Renal cortex interstitium (tissue), 11 donors: ENCODE results near the gene SHLD1. TPM values are rescaled to one million over a fixed set of nuclear protein-coding genes. Genes with fewer than 3 reads are reported as not detected.
"Not testable (repeated sequence)": the region's sequence is repeated elsewhere in the genome, so short reads cannot be mapped to it uniquely, and the experiment has no call there.

Experiments used
- DNase-seq, 11 donors: peaks; one replicate each; pipeline ENCODE4 v3.0.0-alpha.2; 2013; ENCODE audit warnings: low read depth in 9 of 11, low spot score in 4 of 11; ENCODE audit errors: extremely low read depth in 1 of 11
- polyA plus RNA-seq, 3 donors: library from polyadenylated mRNA; unstranded; fragments of 120-200 nt; gene quantifications; one replicate each; pipeline ENCODE4 v1.2.1, GENCODE V29; 2013; ENCODE audit not compliant: insufficient read length in 3 of 3

SHLD1 gene
- polyA plus RNA-seq, 3 donors: 9.0 to 10.0 (median 9.4) TPM

GRCh38 chr20:5727018-5727515 lies 23.1 kb upstream of the SHLD1 start:
- no peak for DNase-seq

GRCh38 chr20:5729348-5729747 lies 20.9 kb upstream of the SHLD1 start:
- DNase-seq: no peak

- no peak for DNase-seq
Measured at GRCh38 chr20:5730131-5730530, 20.1 kb upstream of the SHLD1 start.

DNA sequence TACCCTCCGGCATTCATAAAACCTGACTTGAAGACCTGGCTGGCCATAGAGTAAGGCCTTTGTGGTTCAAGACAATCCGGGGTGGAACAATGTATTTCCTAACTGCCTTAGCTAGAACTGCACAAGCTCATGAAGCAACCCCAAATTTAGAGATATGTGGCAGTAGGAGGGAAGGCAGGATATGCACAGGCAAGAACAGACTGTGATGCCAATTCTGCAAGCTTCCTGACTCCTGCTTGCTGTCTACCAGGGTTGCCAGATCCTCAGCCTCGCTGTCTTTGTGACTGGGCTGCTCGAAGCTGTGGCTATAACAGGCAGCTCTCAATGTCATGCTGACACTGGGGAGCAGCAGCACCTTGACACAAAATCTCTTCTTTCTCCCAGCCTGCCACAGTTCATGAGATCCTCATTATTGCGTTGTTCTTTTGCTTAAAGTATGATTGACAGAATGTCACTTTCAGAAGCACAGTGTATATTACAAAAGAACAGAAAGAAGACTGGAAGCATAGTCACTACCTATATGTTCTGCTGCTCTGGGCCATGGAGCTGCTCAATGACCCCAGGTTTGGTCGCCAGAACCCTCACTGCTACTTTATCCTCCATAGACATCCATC lies 18.3 kb upstream of the SHLD1 start:
- DNase-seq: no peak

DNA sequence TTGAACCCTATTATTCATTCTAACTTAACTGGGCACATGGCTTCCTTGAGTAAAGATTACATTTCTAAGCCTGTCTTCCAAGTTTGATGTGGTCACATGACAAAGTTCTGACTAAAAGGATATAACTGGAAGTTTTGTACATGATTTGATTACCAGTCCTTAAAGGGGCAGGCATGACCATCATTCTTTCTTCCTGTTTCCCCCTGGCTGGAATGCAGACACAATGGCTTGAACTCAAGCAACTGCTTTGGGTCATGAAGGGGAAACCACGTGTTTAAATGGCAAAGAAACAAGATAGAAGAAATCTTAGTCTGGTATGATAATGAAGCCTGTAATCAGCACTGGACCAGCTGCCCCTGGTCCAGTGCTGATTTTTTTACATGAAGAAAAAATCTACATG lies 15.6 kb upstream of the SHLD1 start:
- no peak for DNase-seq

GRCh38 chr20:5735845-5736510 lies 14.2 kb upstream of the SHLD1 start:
- peak; percentile 32 to 71 (median 51) for DNase-seq

- DNase-seq: no peak
Measured at GRCh38 chr20:5737619-5737953, 12.6 kb upstream of the SHLD1 start.

- DNase-seq: no peak
Measured at GRCh38 chr20:5737966-5738365, 12.2 kb upstream of the SHLD1 start.

DNA sequence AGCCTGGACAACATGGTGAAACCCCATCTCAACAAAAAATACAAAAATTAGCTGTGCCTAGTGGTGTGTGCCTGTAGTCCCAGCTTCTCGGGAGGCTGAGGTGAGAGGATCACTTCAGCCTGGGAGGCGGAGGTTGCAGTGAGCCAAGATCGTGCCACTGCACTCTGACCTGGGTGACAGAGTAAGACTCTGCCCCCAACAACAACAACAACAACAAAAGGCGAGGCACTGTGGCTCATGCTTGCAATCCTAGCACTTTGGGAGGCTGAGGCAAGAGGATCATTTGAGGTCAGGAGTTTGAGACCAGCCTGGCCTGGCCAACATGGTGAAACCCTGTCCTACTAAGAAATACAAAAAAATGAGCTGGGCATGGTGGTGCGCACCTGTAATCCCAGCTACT lies 9.6 kb upstream of the SHLD1 start:
- not testable (repeated sequence) for DNase-seq

- DNase-seq: no peak
Measured at GRCh38 chr20:5741089-5741488, 9.1 kb upstream of the SHLD1 start.

DNA sequence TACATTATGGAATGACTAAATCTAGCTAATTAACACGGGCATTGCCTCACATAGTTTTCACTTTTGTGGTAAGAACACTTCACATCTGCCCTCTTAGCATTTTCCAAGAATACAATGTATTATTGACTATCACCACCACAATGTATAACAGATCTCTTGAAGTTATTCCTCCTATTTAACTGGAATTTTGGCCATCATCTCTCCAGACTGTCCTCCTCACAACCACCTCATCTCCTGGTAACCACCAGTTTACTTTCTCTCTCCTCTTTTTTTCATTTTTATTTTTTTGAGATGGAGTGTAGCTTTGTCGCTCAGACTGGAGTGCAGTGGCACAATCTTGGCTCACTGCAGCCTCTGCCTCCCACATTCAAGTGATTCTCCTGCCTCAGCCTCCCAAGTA lies 8.2 kb upstream of the SHLD1 start:
- DNase-seq: no peak

DNA sequence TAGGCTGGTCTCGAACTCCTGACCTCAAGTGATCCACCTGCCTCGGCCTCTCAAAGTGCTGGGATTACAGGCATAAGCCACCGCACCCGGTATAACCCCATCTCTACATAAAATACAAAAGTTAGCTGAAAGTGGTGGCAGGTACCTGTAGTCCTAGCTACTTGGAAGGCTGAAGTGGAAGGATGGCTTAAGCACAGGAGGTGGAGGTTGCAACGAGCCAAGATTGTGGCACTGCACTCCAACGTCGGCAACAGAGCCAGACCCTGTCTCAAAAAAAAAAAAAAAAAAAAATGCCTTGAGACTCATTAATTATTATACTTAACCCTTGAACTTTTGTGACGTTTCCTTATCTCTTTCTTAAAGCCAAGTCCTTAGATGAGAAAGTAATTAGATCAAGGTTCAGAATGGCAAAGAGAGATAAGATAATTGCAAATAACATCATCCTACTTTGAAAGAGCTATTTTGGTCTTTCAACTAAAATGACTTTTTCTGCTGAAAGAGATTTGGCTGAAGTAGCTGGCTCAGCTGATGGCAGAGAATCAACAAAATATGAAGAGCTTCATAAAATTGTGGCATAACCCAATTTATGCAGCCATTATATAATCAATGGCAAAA lies 4.7 kb upstream of the SHLD1 start:
- no peak for DNase-seq

DNA sequence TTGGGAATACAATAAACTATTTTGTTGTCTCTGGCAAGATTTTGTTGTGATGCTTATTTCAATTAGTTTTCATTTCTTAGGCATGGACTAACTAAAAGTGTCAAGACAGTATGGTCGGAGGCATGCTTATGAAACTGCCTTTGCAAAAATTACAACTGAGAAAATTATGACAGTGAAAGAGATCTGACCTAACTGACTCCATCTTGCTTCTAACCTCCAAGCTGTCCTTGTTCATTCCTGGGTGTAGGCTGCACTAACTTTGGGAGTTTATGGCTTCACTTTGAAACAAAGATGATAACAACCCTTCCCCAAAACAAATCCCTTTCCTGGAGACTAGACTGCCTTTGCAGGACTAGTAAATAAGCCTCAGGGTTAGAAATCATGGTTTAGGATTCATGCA lies 4.1 kb upstream of the SHLD1 start:
- no peak for DNase-seq

DNA sequence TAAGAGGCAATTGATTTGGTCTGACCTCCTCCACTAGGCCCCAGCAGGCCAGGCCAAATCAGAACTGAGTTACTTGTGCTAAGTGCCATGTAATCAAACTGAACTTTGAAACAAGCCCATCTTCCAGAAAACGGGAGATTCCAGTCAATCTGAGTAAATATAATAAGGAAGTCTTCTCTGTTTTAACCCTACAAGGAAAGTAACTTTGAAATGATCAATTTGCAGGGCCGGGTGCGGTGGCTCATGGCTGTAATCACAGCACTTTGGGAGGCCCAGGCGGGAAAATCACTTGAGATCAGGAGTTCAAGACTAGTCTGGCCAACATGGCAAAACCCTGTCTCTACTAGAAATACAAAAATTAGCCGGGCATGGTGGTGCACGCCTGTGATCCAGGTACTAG lies 2.0 kb upstream of the SHLD1 start:
- DNase-seq: no peak

- DNase-seq: not testable (repeated sequence)
Measured at GRCh38 chr20:5749512-5749951, 669 bp upstream of the SHLD1 start.

GRCh38 chr20:5751856-5752255 lies 1.7 kb downstream of the SHLD1 start:
- DNase-seq: no peak

DNA sequence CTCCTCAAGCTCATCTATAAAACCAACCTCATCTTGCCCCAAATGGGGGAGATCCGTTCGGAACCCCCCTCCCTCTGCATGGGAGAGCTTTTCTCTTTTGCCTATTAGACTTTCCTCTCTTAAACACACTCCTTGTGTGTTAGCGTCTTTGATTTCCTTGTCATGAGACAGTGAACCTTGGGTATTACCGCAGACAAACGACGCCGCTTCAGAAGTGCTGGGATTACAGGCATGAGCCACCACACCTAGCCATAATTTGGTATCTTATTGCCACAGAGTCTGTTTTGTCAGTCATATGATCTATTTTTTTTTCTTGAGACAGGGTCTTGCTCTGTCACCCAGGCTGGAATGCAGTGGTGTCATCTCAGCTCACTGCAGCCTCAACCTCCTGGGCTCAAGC lies 3.6 kb downstream of the SHLD1 start:
- DNase-seq: no peak

- no peak for DNase-seq
Measured at GRCh38 chr20:5757949-5758348, 7.7 kb downstream of the SHLD1 start.

DNA sequence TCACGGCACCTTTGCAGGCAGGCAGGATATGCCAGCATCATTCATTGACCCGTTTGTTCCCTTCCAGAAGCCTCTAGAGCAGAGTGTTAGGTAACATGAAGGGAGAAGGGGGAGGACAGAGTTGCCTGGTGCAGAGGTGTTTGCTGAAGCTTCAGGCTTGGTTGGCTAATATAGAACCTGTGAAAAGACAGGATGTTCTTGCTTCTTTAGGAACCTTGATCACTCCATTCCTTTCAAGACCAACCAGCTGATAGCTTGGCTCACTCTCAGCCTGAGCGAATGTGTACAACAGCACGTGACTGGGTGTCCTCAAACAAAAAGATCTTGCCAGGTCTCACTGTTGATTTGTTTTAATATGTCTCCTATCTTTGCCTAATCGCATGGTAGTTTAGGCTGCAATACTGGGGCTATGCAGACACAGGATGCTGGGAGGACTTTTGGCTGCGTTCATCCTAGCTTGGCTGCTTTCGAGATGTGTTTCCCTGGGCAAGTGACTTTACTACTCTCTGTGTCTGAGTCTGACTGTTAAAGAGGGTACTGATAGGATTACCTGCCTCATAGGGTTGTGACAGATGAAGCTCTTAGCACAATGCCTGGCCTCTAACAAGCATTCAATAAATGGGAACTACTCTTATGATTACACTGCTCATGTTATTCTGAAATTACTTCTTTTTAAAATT lies 16.0 kb downstream of the SHLD1 start:
- no peak for DNase-seq

DNA sequence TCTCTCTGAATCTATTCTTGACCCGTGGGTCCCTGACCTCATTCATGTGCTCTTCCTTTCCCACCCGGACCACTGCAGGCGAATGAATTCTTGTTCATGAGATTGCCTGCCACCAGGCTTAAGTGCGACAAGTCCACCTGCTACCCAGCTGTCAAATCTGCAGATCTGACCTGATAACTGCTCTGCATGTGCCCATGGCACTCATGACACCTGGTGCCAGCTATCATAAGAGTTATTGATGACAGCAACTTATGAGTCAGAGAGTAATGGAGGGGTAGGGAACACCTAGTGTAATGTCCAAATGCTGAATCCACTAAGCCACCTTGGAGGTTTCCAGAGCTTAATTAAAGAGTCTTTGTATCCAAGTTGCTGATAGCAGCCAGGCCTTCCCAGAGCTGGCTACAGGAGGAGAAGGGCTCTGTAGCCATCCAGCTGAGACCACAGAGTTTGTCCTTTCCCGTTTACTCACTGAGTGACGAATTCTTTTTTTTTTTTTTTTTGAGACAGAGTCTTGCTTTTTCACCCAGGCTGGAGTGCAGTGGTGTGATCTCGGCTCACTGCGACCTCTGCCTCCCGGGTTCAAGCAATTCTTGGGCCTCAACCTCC lies 17.4 kb downstream of the SHLD1 start:
- no peak for DNase-seq
